Activated T-cell treated with anti-CD3 and anti-CD28 coated beads for 1 hour (primary cell): Measurements from ENCODE around the gene IMMT.
"Not testable (repeated sequence)": the region's sequence is repeated elsewhere in the genome, so short reads cannot be mapped to it uniquely, and the experiment has no call there.

Source experiments
- DNase-seq: peaks from one replicate; pipeline ENCODE4 v3.0.0-alpha.2; 2020; ENCODE audit warnings: low read depth

IMMT gene

GRCh38 chr2:86195055-86195807 lies at the start of gene IMMT:
TSS of gene IMMT (minus strand) at chr2:86195462. CDS start at chr2:86195382, 80 bp downstream.
- DNase-seq: peak; percentile 93

- not testable (repeated sequence) for DNase-seq
Measured at GRCh38 chr2:86244781-86245180, 49.5 kb upstream of the IMMT start.

GRCh38 chr2:86243950-86244733 lies 48.9 kb upstream of the IMMT start:
- no peak for DNase-seq

GRCh38 chr2:86243272-86243671 lies 48.0 kb upstream of the IMMT start:
- no peak for DNase-seq

- DNase-seq: no peak
Measured at GRCh38 chr2:86241611-86242010, 46.3 kb upstream of the IMMT start.

- no peak for DNase-seq
Measured at GRCh38 chr2:86240251-86240650, 45.0 kb upstream of the IMMT start.

GRCh38 chr2:86239745-86240144 lies 44.5 kb upstream of the IMMT start:
- DNase-seq: no peak

- DNase-seq: no peak
Measured at GRCh38 chr2:86239326-86239725, 44.1 kb upstream of the IMMT start.

GRCh38 chr2:86238354-86238753 lies 43.1 kb upstream of the IMMT start:
- DNase-seq: no peak

GRCh38 chr2:86237172-86237571 lies 41.9 kb upstream of the IMMT start:
- no peak for DNase-seq

- no peak for DNase-seq
Measured at GRCh38 chr2:86235196-86235980, 40.1 kb upstream of the IMMT start.

- no peak for DNase-seq
Measured at GRCh38 chr2:86234563-86235131, 39.4 kb upstream of the IMMT start.

- no peak for DNase-seq
Measured at GRCh38 chr2:86233436-86233835, 38.2 kb upstream of the IMMT start.

GRCh38 chr2:86232910-86233309 lies 37.6 kb upstream of the IMMT start:
- DNase-seq: no peak

- no peak for DNase-seq
Measured at GRCh38 chr2:86232373-86232784, 37.1 kb upstream of the IMMT start.

GRCh38 chr2:86231680-86232372 lies 36.6 kb upstream of the IMMT start:
- no peak for DNase-seq

- DNase-seq: no peak
Measured at GRCh38 chr2:86230961-86231360, 35.7 kb upstream of the IMMT start.

GRCh38 chr2:86229221-86229620 lies 34.0 kb upstream of the IMMT start:
- no peak for DNase-seq

- not testable (repeated sequence) for DNase-seq
Measured at GRCh38 chr2:86228574-86228973, 33.3 kb upstream of the IMMT start.

GRCh38 chr2:86227685-86228084 lies 32.4 kb upstream of the IMMT start:
- DNase-seq: no peak

GRCh38 chr2:86226636-86227520 lies 31.6 kb upstream of the IMMT start:
- DNase-seq: no peak
